Osteocyte (in vitro differentiated cells): ENCODE measurements around the gene MBTD1. TPM values are rescaled to one million over a fixed set of nuclear protein-coding genes. Genes with fewer than 3 reads are reported as not detected.
"Not testable (repeated sequence)": the region's sequence is repeated elsewhere in the genome, so short reads cannot be mapped to it uniquely, and the experiment has no call there.

ENCODE experiments used
- DNase-seq: peaks from one replicate; pipeline ENCODE4 v3.0.0; 2021; ENCODE audit warnings: mixed read lengths; ENCODE audit not compliant: unreplicated experiment; ENCODE audit errors: extremely low spot score
- H3K27ac Mint-ChIP-seq: one replicate; pipeline ENCODE4 v1.8.0; 2021; ENCODE audit warnings: mild to moderate bottlenecking, mixed read lengths; ENCODE audit not compliant: unreplicated experiment
- H3K27me3 Mint-ChIP-seq: one replicate; pipeline ENCODE4 v1.8.0; 2021; ENCODE audit warnings: mixed read lengths; ENCODE audit not compliant: unreplicated experiment
- H3K36me3 Mint-ChIP-seq: one replicate; pipeline ENCODE4 v1.8.0; 2021; ENCODE audit warnings: mixed read lengths; ENCODE audit not compliant: unreplicated experiment
- H3K4me1 Mint-ChIP-seq: one replicate; pipeline ENCODE4 v1.8.0; 2021; ENCODE audit warnings: mixed read lengths; ENCODE audit not compliant: unreplicated experiment
- H3K4me3 Mint-ChIP-seq: one replicate; pipeline ENCODE4 v1.8.0; 2021; ENCODE audit warnings: mild to moderate bottlenecking, moderate library complexity, mixed read lengths; ENCODE audit not compliant: unreplicated experiment
- H3K9me3 Mint-ChIP-seq: one replicate; pipeline ENCODE4 v1.8.0; 2021; ENCODE audit warnings: mixed read lengths; ENCODE audit not compliant: unreplicated experiment
- CTCF ChIP-seq: fragments of 200-600 bp; sonication (generic); IDR thresholded peaks from 2 replicates; pipeline ENCODE4 v1.5.0; 2021; ENCODE audit warnings: antibody characterized with exemption, mild to moderate bottlenecking, moderate library complexity
- total RNA-seq: library from RNA; stranded (reverse); gene quantifications from 2 replicates; pipeline ENCODE4 v1.2.1, GENCODE V29; 2021

Gene MBTD1
- total RNA-seq, 1 donor from 2014 or later = 17.9 TPM

- H3K27me3 Mint-ChIP-seq = no peaks in the 10 kb centered on the region
- H3K27ac Mint-ChIP-seq = no peak overlapping the region
- peaks cover 42% of the 10 kb centered on the region for H3K36me3 Mint-ChIP-seq
- DNase-seq = no peak
- H3K9me3 Mint-ChIP-seq = no peaks in the 10 kb centered on the region
- TF ChIP-seq CTCF = no peak
- H3K4me1 Mint-ChIP-seq = peaks cover 6% of the 10 kb centered on the region
- H3K4me3 Mint-ChIP-seq = no peak overlapping the region
Observed at GRCh38 chr17:51185763-51186332, 74.0 kb downstream of the MBTD1 start.

GRCh38 chr17:51184124-51184523, 75.7 kb downstream of the MBTD1 start:
- Mint-ChIP-seq H3K9me3 (no peaks in the 10 kb centered on the region), H3K27me3 (no peaks in the 10 kb centered on the region), H3K36me3 (peaks cover 38% of the 10 kb centered on the region), H3K4me1 (peaks cover 20% of the 10 kb centered on the region), H3K27ac (no peak overlapping the region), H3K4me3 (no peak overlapping the region)
- TF ChIP-seq CTCF = no peak
- no peak for DNase-seq

GRCh38 chr17:51180486-51180885, 79.4 kb downstream of the MBTD1 start:
- no peak for DNase-seq
- Mint-ChIP-seq H3K27ac (peak overlapping the region; percentile 59), H3K4me3 (no peak overlapping the region), H3K36me3 (peaks cover 20% of the 10 kb centered on the region), H3K9me3 (no peaks in the 10 kb centered on the region), H3K27me3 (no peaks in the 10 kb centered on the region), H3K4me1 (peaks cover 22% of the 10 kb centered on the region)
- no peak for TF ChIP-seq CTCF

- peaks cover 32% of the 10 kb centered on the region for H3K36me3 Mint-ChIP-seq
- H3K4me3 Mint-ChIP-seq, DNase-seq, H3K27me3 Mint-ChIP-seq, H3K9me3 Mint-ChIP-seq, H3K27ac Mint-ChIP-seq: not testable (repeated sequence)
- H3K4me1 Mint-ChIP-seq = peaks cover 16% of the 10 kb centered on the region
Observed at GRCh38 chr17:51172030-51172429, 87.8 kb downstream of the MBTD1 start.

GRCh38 chr17:51170736-51171135, 89.1 kb downstream of the MBTD1 start:
- Mint-ChIP-seq H3K4me3 (no peak overlapping the region), H3K36me3 (peaks cover 32% of the 10 kb centered on the region), H3K4me1 (peaks cover 20% of the 10 kb centered on the region), H3K27me3 (no peaks in the 10 kb centered on the region), H3K9me3 (no peaks in the 10 kb centered on the region), H3K27ac (no peak overlapping the region)
- TF ChIP-seq CTCF = no peak
- no peak for DNase-seq

GRCh38 chr17:51169340-51169739, 90.5 kb downstream of the MBTD1 start:
- Mint-ChIP-seq H3K36me3 (peaks cover 30% of the 10 kb centered on the region), H3K27me3 (no peaks in the 10 kb centered on the region), H3K9me3 (no peaks in the 10 kb centered on the region), H3K4me3 (peak overlapping the region; percentile 17), H3K4me1 (peaks cover 28% of the 10 kb centered on the region), H3K27ac (no peak overlapping the region)
- no peak for DNase-seq
- no peak for TF ChIP-seq CTCF
